ENCODE measurements around the gene USH2A. TPM values are rescaled to one million over a fixed set of nuclear protein-coding genes. Genes with fewer than 3 reads are reported as not detected.

Gene USH2A
- total RNA-seq, 6 donors from 2014 or later = under 0.01 to 0.11 TPM; not detected in 4

GRCh38 chr1:216046336-216046735 is 376.9 kb downstream of the USH2A start:
- no peaks in the 10 kb centered on the region for H3K27me3 ChIP-seq

GRCh38 chr1:216045400-216045799 is 377.8 kb downstream of the USH2A start:
- no peak overlapping the region for H3K4me3 ChIP-seq
- H3K36me3 ChIP-seq = no peaks in the 10 kb centered on the region
- ATAC-seq (ENCODE audit: low FRiP score in 2 of 2) (peak in 1 of 2 donors; percentile 10), DNase-seq (no peak)
- no peaks in the 10 kb centered on the region for H3K9me3 ChIP-seq
- H3K4me1 ChIP-seq = no peaks in the 10 kb centered on the region
- no peaks in the 10 kb centered on the region for H3K27me3 ChIP-seq
- WGBS, 2 donors = 78 to 100% methylated on average over 1 of the region's 1 CpG
- TF ChIP-seq CTCF (IDR thresholded peaks at IDR 0.05) (no peak), POLR2A (IDR thresholded peaks at IDR 0.05) (no peak), POLR2AphosphoS5 (IDR thresholded peaks at IDR 0.05) (no peak), EP300 (IDR thresholded peaks at IDR 0.05) (no peak)
- no peak overlapping the region for H3K27ac ChIP-seq

More at GRCh38 chr1:216046336-216046735, 376.9 kb downstream of the USH2A start:
- 80 to 85% methylated on average over 4 of the region's 4 CpGs for WGBS, 2 donors
- TF ChIP-seq CTCF (IDR thresholded peaks at IDR 0.05) = no peak
- TF ChIP-seq POLR2AphosphoS5 (IDR thresholded peaks at IDR 0.05) = no peak
- Histone ChIP-seq H3K4me3 (no peak overlapping the region), H3K27ac (no peak overlapping the region), H3K36me3 (no peaks in the 10 kb centered on the region), H3K9me3 (no peaks in the 10 kb centered on the region), H3K4me1 (no peaks in the 10 kb centered on the region)
- ATAC-seq (ENCODE audit: low FRiP score in 2 of 2) = no peak
- DNase-seq = no peak

GRCh38 chr1:216044538-216044937 is 378.7 kb downstream of the USH2A start:
- no peak for ATAC-seq (ENCODE audit: low FRiP score in 2 of 2)
- no peak overlapping the region for H3K4me3 ChIP-seq
- TF ChIP-seq POLR2A (IDR thresholded peaks at IDR 0.05) (no peak), CTCF (IDR thresholded peaks at IDR 0.05) (no peak), POLR2AphosphoS5 (IDR thresholded peaks at IDR 0.05) (no peak)
- WGBS, 2 donors = 90 to 96% methylated on average over 2 of the region's 2 CpGs
- no peak overlapping the region for H3K27ac ChIP-seq
- H3K9me3 ChIP-seq = no peaks in the 10 kb centered on the region
- no peak for DNase-seq
- H3K36me3 ChIP-seq = no peaks in the 10 kb centered on the region
- no peaks in the 10 kb centered on the region for H3K4me1 ChIP-seq
- no peaks in the 10 kb centered on the region for H3K27me3 ChIP-seq

GRCh38 chr1:216034506-216034905 is 388.7 kb downstream of the USH2A start:
- TF ChIP-seq CTCF (IDR thresholded peaks at IDR 0.05) (no peak), EP300 (IDR thresholded peaks at IDR 0.05) (no peak), POLR2AphosphoS5 (IDR thresholded peaks at IDR 0.05) (no peak), POLR2A (IDR thresholded peaks at IDR 0.05) (no peak)
- Histone ChIP-seq H3K27me3 (no peaks in the 10 kb centered on the region), H3K36me3 (no peaks in the 10 kb centered on the region), H3K27ac (no peak overlapping the region), H3K4me1 (no peaks in the 10 kb centered on the region), H3K9me3 (no peaks in the 10 kb centered on the region), H3K4me3 (no peak overlapping the region)
- ATAC-seq (ENCODE audit: low FRiP score in 2 of 2) (no peak), DNase-seq (no peak)
- 61 to 66% methylated on average over 3 of the region's 3 CpGs for WGBS, 2 donors

GRCh38 chr1:216032961-216033614 is 390.2 kb downstream of the USH2A start:
- Histone ChIP-seq H3K27ac (no peak overlapping the region), H3K36me3 (no peaks in the 10 kb centered on the region), H3K9me3 (no peaks in the 10 kb centered on the region), H3K27me3 (no peaks in the 10 kb centered on the region), H3K4me3 (no peak overlapping the region), H3K4me1 (no peaks in the 10 kb centered on the region)
- no peak for DNase-seq
- no peak for ATAC-seq (ENCODE audit: low FRiP score in 2 of 2)
- TF ChIP-seq POLR2A (IDR thresholded peaks at IDR 0.05) = no peak
- no peak for TF ChIP-seq CTCF (IDR thresholded peaks at IDR 0.05)
- no peak for TF ChIP-seq EP300 (IDR thresholded peaks at IDR 0.05)
- TF ChIP-seq POLR2AphosphoS5 (IDR thresholded peaks at IDR 0.05) = no peak
